Stimulated activated naive CD8-positive, alpha-beta T cell treated with anti-CD3 and anti-CD28 coated beads, Interleukin-15, amount 100 ng/mL, for 72 hours (primary cell): ENCODE results near the gene TMEM175.
A peak's percentile ranks its signal among the peaks of the same experiment; 100 is the strongest.
"Not testable (repeated sequence)": the region's sequence is repeated elsewhere in the genome, so short reads cannot be mapped to it uniquely, and the experiment has no call there.

Experiments
- ATAC-seq: fragments of 150-1000 bp; cut with Tn5 transposase; 2 replicates; pipeline ENCODE4 v1.10.0; 2021; ENCODE audit warnings: mild to moderate bottlenecking, moderate library complexity
- DNase-seq, 2 donors: peaks; one replicate each; pipeline ENCODE4 v3.0.0; 2021 to 2022
- H3K27ac Mint-ChIP-seq, 2 donors: one replicate each; pipeline ENCODE4 v1.8.0; 2022; ENCODE audit warnings: mild to moderate bottlenecking in 2 of 2, mixed read lengths in 2 of 2, moderate library complexity in 2 of 2
- H3K27me3 Mint-ChIP-seq: one replicate; pipeline ENCODE4 v1.8.0; 2022; ENCODE audit warnings: mixed read lengths
- H3K4me1 Mint-ChIP-seq: one replicate; pipeline ENCODE4 v1.8.0; 2022; ENCODE audit warnings: mild to moderate bottlenecking, mixed read lengths
- H3K4me3 Mint-ChIP-seq, 2 donors: one replicate each; pipeline ENCODE4 v1.8.0; 2022; ENCODE audit warnings: mild to moderate bottlenecking in 2 of 2, mixed read lengths in 2 of 2, moderate library complexity in 1 of 2
- H3K9me3 Mint-ChIP-seq, 2 donors: one replicate each; pipeline ENCODE4 v1.8.0; 2022; ENCODE audit warnings: mixed read lengths in 2 of 2

Gene TMEM175

GRCh38 chr4:999240-999863 lies 67.1 kb downstream of the TMEM175 start:
- Mint-ChIP-seq H3K4me1 (peaks cover 21% of the 10 kb centered on the region), H3K27me3 (peaks cover 83% of the 10 kb centered on the region)
- not testable (repeated sequence) for H3K9me3 Mint-ChIP-seq, H3K27ac Mint-ChIP-seq, DNase-seq, ATAC-seq, H3K4me3 Mint-ChIP-seq

DNA sequence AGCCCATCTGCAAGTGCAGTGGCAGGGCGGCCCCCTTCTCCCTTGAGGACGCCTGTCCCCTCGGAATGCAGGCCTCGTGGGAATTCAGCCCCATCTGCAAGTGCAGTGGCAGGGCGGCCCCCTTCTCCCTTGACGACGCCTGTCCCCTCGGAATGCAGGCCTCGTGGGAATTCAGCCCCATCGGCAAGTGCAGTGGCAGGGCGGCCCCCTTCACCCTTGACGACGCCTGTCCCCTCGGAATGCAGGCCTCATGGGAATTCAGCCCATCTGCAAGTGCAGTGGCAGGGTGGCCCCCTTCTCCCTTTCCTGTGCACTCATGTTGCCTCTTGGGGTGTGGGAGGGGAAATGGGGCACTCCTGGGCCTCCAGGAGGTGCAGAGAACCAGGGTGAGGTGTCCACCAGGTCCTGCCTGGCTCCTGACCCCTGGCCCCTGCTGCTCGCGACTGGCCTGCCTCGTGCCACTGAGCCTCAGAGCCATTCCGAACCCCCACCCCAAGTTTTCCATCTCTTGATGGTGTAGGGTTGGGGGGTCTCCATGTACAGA lies 67.7 kb downstream of the TMEM175 start:
- DNase-seq (no peak), ATAC-seq (no peak)
- Mint-ChIP-seq H3K27ac (no peak overlapping the region), H3K4me3 (no peak overlapping the region), H3K27me3 (peaks cover 89% of the 10 kb centered on the region), H3K9me3 (no peaks in the 10 kb centered on the region), H3K4me1 (peaks cover 21% of the 10 kb centered on the region)

DNA sequence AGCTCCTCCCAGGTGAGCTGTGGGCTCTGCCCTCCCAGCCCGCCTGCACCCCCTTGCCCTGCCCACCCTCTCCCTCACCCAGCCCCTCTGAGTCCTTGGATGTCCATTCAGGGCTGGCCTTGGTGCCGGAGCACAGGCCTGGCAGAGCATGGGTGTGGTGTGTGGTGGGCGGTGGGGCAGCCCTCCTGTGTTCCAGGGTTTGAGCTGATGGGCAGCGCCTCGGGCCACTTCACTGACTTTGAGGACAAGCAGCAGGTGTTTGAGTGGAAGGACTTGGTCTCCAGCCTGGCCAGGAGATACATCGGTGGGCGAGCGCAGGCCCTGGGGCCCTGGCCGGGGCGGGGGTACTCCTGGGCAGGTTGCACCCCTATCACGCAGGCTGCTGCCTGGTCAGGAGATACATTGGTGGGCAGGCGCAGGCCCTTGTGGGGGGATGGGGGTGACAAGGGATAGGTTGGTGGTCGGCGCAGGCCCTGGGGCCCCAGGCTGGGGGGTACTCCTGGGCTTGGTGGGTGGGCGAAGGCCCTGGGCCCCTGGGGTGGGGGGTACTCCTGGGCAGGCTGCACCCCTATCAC lies 68.5 kb downstream of the TMEM175 start:
- Mint-ChIP-seq H3K4me1 (peaks cover 21% of the 10 kb centered on the region), H3K9me3 (no peaks in the 10 kb centered on the region), H3K27me3 (peaks cover 91% of the 10 kb centered on the region), H3K4me3 (no peak overlapping the region), H3K27ac (peak overlapping the region in 1 of 2 donors; percentile 78)
- ATAC-seq (peak; percentile 33), DNase-seq (no peak)

GRCh38 chr4:1001561-1002130 lies 69.4 kb downstream of the TMEM175 start:
- Mint-ChIP-seq H3K4me1 (peaks cover 21% of the 10 kb centered on the region), H3K27ac (no peak overlapping the region), H3K9me3 (peaks cover 0 to 1% of the 10 kb centered on the region in 2 donors), H3K4me3 (no peak overlapping the region), H3K27me3 (peaks cover 91% of the 10 kb centered on the region)
- DNase-seq, result no peak
- ATAC-seq, result no peak

GRCh38 chr4:1002131-1002630 lies 69.9 kb downstream of the TMEM175 start:
- H3K9me3 Mint-ChIP-seq, result peaks cover 0 to 6% of the 10 kb centered on the region in 2 donors
- DNase-seq (no peak), ATAC-seq (no peak)
- H3K4me1 Mint-ChIP-seq, result peaks cover 17% of the 10 kb centered on the region
- H3K4me3 Mint-ChIP-seq, result peak overlapping the region in 1 of 2 donors; percentile 37
- H3K27me3 Mint-ChIP-seq, result peaks cover 91% of the 10 kb centered on the region
- no peak overlapping the region for H3K27ac Mint-ChIP-seq

GRCh38 chr4:1002631-1003251 lies 70.5 kb downstream of the TMEM175 start:
- ATAC-seq (peak; percentile 21), DNase-seq (no peak)
- Mint-ChIP-seq H3K27ac (no peak overlapping the region), H3K4me1 (peaks cover 16% of the 10 kb centered on the region), H3K4me3 (no peak overlapping the region), H3K9me3 (peaks cover 0 to 6% of the 10 kb centered on the region in 2 donors), H3K27me3 (peaks cover 94% of the 10 kb centered on the region)

DNA sequence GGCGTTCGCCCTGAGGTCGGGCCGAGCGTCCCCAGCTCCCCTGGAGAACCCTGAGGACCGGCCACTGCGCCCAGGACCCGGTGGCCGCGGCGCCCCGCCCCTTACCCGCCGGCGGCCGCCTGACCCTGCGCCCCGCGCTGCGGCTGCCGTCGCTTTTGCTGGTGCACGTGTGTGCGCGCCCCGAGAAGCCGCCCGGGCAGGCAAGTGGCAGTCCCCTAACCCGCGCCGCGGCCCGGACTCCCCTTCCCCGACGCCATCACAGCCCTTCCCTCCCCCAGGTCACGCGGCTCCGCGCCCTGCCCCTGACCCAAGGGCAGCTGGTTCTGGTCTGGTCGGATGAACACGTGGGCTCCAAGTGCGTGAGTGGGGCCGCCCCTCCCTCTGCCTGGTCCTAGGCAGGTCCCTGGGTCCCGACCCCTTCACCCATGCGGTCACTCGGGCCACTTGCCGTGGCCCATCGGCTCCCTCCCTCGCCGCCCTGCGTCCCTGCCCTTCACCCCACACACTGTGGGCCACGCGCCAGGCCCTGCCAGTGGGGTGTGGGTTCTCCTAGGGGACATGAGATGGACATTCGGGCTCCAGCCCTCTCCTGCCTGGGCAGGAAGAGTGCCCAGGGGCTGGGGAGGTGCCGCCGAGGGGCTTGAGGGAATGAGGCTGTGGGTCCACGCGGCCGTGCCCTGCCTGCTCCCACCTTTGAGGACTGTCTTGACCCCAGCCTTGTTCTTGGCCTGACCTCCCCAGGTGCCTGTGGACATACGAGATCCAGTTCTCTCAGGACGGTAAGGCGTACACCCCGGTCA lies 71.2 kb downstream of the TMEM175 start:
- Mint-ChIP-seq H3K9me3 (peaks cover 0 to 6% of the 10 kb centered on the region in 2 donors), H3K4me1 (peaks cover 9% of the 10 kb centered on the region), H3K27ac (no peak overlapping the region), H3K27me3 (peaks cover 94% of the 10 kb centered on the region), H3K4me3 (peak overlapping the region in 1 of 2 donors; percentile 18)
- ATAC-seq (peak; percentile 31), DNase-seq (no peak)

DNA sequence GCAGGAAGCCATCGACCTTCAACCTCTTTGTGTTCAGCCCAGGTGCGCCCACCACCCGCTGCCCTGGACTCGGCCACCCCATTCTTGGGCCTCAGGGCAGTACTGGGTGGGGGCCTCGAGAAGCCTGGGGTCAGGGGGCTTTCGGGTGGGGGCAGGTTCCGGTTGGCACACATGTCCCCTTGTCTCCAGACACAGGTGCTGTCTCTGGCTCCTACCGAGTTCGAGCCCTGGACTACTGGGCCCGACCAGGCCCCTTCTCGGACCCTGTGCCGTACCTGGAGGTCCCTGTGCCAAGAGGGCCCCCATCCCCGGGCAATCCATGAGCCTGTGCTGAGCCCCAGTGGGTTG lies 71.8 kb downstream of the TMEM175 start:
- Mint-ChIP-seq H3K9me3 (peaks cover 0 to 6% of the 10 kb centered on the region in 2 donors), H3K4me1 (peaks cover 8% of the 10 kb centered on the region), H3K27me3 (peaks cover 94% of the 10 kb centered on the region), H3K4me3 (no peak overlapping the region), H3K27ac (no peak overlapping the region)
- DNase-seq (no peak), ATAC-seq (no peak)

GRCh38 chr4:1004557-1005485 lies 72.6 kb downstream of the TMEM175 start:
- Mint-ChIP-seq H3K4me1 (peaks cover 8% of the 10 kb centered on the region), H3K4me3 (no peak overlapping the region), H3K27ac (no peak overlapping the region), H3K27me3 (peaks cover 90% of the 10 kb centered on the region), H3K9me3 (peaks cover 0 to 6% of the 10 kb centered on the region in 2 donors)
- DNase-seq (no peak), ATAC-seq (no peak)

GRCh38 chr4:1006856-1007255 lies 74.6 kb downstream of the TMEM175 start:
- Mint-ChIP-seq H3K27ac (no peak overlapping the region), H3K27me3 (peaks cover 70% of the 10 kb centered on the region), H3K4me3 (no peak overlapping the region), H3K9me3 (peaks cover 0 to 6% of the 10 kb centered on the region in 2 donors), H3K4me1 (peaks cover 17% of the 10 kb centered on the region)
- DNase-seq (no peak), ATAC-seq (no peak)
